HepG2 (cell line): ENCODE results near the gene SDE2. TPM values are rescaled to one million over a fixed set of nuclear protein-coding genes. Genes with fewer than 3 reads are reported as not detected.

ENCODE experiments used
- ATAC-seq: fragments of 200-7000 bp; cut with Tn5 transposase; 3 replicates; pipeline ENCODE4 v1.9.1; 2020; ENCODE audit warnings: mild to moderate bottlenecking, moderate library complexity
- BruUV-seq: library from RNA; stranded (reverse); fragments of 400-500 nt; replicated peaks from 2 replicates; lab custom pipeline; 2021; lab: Mats Ljungman, UMichigan
- CTCF ChIA-PET: fragments of 300-600 bp; formaldehyde crosslinking; extraction: SDS; loops from one replicate; lab custom pipeline; 2021; ENCODE audit warnings: low total read pairs, inconsistent platforms, low intra/inter-chr PET ratio; lab: Yijun Ruan, JAX
- POLR2A ChIA-PET: fragments of 350-600 bp; sonication (Branson Sonifier 250); formaldehyde crosslinking; loops from one replicate; lab custom pipeline; 2020; ENCODE audit warnings: antibody characterized with exemption, inconsistent platforms; lab: Yijun Ruan, JAX
- DNase-seq: peaks from one replicate; pipeline ENCODE4 v3.0.0-alpha.2; 2015; ENCODE audit warnings: low spot score
- FAIRE-seq: peaks from 3 replicates; lab custom pipeline; 2011; peaks lifted over from hg19 to GRCh38; lab: Jason Lieb, UNC
- H2AFZ ChIP-seq: one replicate; pipeline ENCODE4 v1.6.1; 2011; ENCODE audit warnings: low read length, inconsistent platforms
- H3K27ac ChIP-seq: fragments of 300-600 bp; 3 replicates; pipeline ENCODE4 v1.8.0; 2011; ENCODE audit warnings: mixed run types, mild to moderate bottlenecking, mixed read lengths, low read length, inconsistent platforms; ENCODE audit not compliant: insufficient read depth; ENCODE audit errors: extremely low read length
- H3K27me3 ChIP-seq, 2 experiments: fragments of 200-600 bp in 1 of 2; 2 replicates in 1 of 2; 3 replicates in 1 of 2; pipeline versions ENCODE4 v1.6.0 to v1.8.0; 2011; ENCODE audit warnings: low read length in 2 of 2, mild to moderate bottlenecking in 2 of 2, moderate library complexity in 2 of 2, inconsistent platforms in 1 of 2; ENCODE audit not compliant: insufficient read depth in 2 of 2, control insufficient read depth in 1 of 2
- H3K36me3 ChIP-seq, 2 experiments: fragments of 200-600 bp in 1 of 2; replicated peaks in 1 of 2; 2 replicates in 1 of 2; 3 replicates in 1 of 2; pipeline versions ENCODE4 v1.5.1 to v1.8.0; 2011; ENCODE audit warnings: low read length in 2 of 2, inconsistent platforms in 1 of 2; ENCODE audit not compliant: insufficient read depth in 2 of 2, control insufficient read depth in 1 of 2
- H3K4me1 ChIP-seq: 2 replicates; pipeline ENCODE4 v1.5.1; 2012; ENCODE audit warnings: low read length, inconsistent platforms; ENCODE audit not compliant: insufficient read depth
- H3K4me2 ChIP-seq: 2 replicates; pipeline ENCODE4 v1.6.0; 2011; ENCODE audit warnings: low read depth, low read length, inconsistent platforms
- H3K4me3 ChIP-seq, 3 experiments: fragments of 200-600 bp in 1 of 3; sonication (generic), shearing (Covaris generic) in 1 of 3; replicated peaks in 1 of 3; 2 replicates each; pipeline ENCODE4 v1.5.1; 2011 to 2016; ENCODE audit warnings: low read length in 3 of 3, inconsistent platforms in 2 of 3, low read depth in 2 of 3, mild to moderate bottlenecking in 2 of 3, control low read depth in 1 of 3, mixed read lengths in 1 of 3; ENCODE audit not compliant: insufficient read depth in 1 of 3
- H3K79me2 ChIP-seq: one replicate; pipeline ENCODE4 v1.6.1; 2011; ENCODE audit warnings: low read length, inconsistent platforms; ENCODE audit not compliant: insufficient read depth
- H3K9ac ChIP-seq: 2 replicates; pipeline ENCODE4 v1.6.0; 2011; ENCODE audit warnings: mild to moderate bottlenecking, low read depth, low read length, inconsistent platforms; ENCODE audit not compliant: insufficient read depth
- H3K9me3 ChIP-seq: 2 replicates; pipeline ENCODE4 v1.5.1; 2012; ENCODE audit warnings: mild to moderate bottlenecking, low read length
- H4K20me1 ChIP-seq: 2 replicates; pipeline ENCODE4 v1.6.0; 2011; ENCODE audit warnings: inconsistent platforms, mild to moderate bottlenecking, low read length, moderate library complexity; ENCODE audit not compliant: insufficient read depth
- FOXK1 ChIP-seq: sonication (generic); formaldehyde crosslinking; IDR thresholded peaks from 2 replicates; pipeline ENCODE4 v1.4.0; 2020; ENCODE audit warnings: low read depth, missing genetic modification reagents, borderline replicate concordance
- HOXA9 ChIP-seq: sonication (generic); formaldehyde crosslinking; IDR thresholded peaks from 2 replicates; pipeline ENCODE4 v1.8.1; 2022; ENCODE audit warnings: missing genetic modification reagents, mild to moderate bottlenecking, moderate library complexity, borderline replicate concordance
- IKZF5 ChIP-seq: IDR thresholded peaks from 2 replicates; pipeline ENCODE4 v1.6.1; 2018; ENCODE audit warnings: missing genetic modification reagents, mild to moderate bottlenecking, missing compliant biosample characterization
- KDM4B ChIP-seq: sonication (generic); formaldehyde crosslinking; IDR thresholded peaks from 2 replicates; pipeline ENCODE4 v1.4.0; 2020; ENCODE audit warnings: missing genetic modification reagents
- KLF12 ChIP-seq: sonication (generic); formaldehyde crosslinking; IDR thresholded peaks from 2 replicates; pipeline ENCODE4 v1.4.0; 2020; ENCODE audit warnings: missing genetic modification reagents, borderline replicate concordance
- KLF16 ChIP-seq, 2 experiments: sonication (generic) in 1 of 2; formaldehyde crosslinking in 1 of 2; IDR thresholded peaks; 2 replicates each; pipeline versions ENCODE4 v1.6.1 to v1.8.0; 2016 to 2023; ENCODE audit warnings: missing genetic modification reagents in 2 of 2, missing compliant biosample characterization in 1 of 2
- MED1 ChIP-seq: sonication (generic); formaldehyde crosslinking; IDR thresholded peaks from 2 replicates; pipeline ENCODE4 v1.4.0; 2020; ENCODE audit warnings: missing genetic modification reagents
- PAWR ChIP-seq: sonication (generic); formaldehyde crosslinking; IDR thresholded peaks from 2 replicates; pipeline ENCODE4 v1.4.0; 2020; ENCODE audit warnings: missing genetic modification reagents, mild to moderate bottlenecking, borderline replicate concordance
- PCBP1 ChIP-seq: fragments of 200-400 bp; formaldehyde crosslinking; IDR thresholded peaks from 2 replicates; pipeline ENCODE4 v1.6.1; 2017; ENCODE audit warnings: mild to moderate bottlenecking, low read depth, low read length, borderline replicate concordance
- SPEN ChIP-seq: sonication (generic); formaldehyde crosslinking; IDR thresholded peaks from 2 replicates; pipeline ENCODE4 v1.5.1; 2020; ENCODE audit warnings: low read depth, mild to moderate bottlenecking, missing genetic modification reagents
- ZNF382 ChIP-seq: sonication (generic); formaldehyde crosslinking; IDR thresholded peaks from 2 replicates; pipeline ENCODE4 v1.5.0; 2020; ENCODE audit warnings: missing genetic modification reagents, mild to moderate bottlenecking, borderline replicate concordance
- ZNF383 ChIP-seq: sonication (generic); formaldehyde crosslinking; IDR thresholded peaks from 2 replicates; pipeline ENCODE4 v1.4.0; 2020; ENCODE audit warnings: missing genetic modification reagents, mild to moderate bottlenecking, borderline replicate concordance
- ZNF607 ChIP-seq: sonication (generic); formaldehyde crosslinking; IDR thresholded peaks from 2 replicates; pipeline ENCODE4 v1.5.1; 2020; ENCODE audit warnings: missing genetic modification reagents, mild to moderate bottlenecking, borderline replicate concordance
- WGBS: methylation state at CpG from one replicate; pipeline ENCODE4 v1.1.6; 2017; ENCODE audit warnings: low lambda C conversion rate; 5-methylcytosine and 5-hydroxymethylcytosine counted together
- in situ Hi-C: cut with HindIII; loops from 2 replicates; pipeline ENCODE4 v1.10.0; 2017; ENCODE audit warnings: low pct_unique_long_range_greater_than_20kb; ENCODE audit not compliant: extremely low pct_ligation_motif_present
- intact Hi-C: fragments of 100-400 bp; cut with micrococcal nuclease; formaldehyde crosslinking; loops from one replicate; pipeline ENCODE4 v1.10.0; 2022; ENCODE audit not compliant: unreplicated experiment
- polyA plus RNA-seq, 8 experiments: library from polyadenylated mRNA; depleted of rRNA in 3 of 8; stranded (reverse) in 7 of 8; unstranded in 1 of 8; fragments of >200 nt; fragmentation: Illumina TruSeq in 4 of 8; extraction: Trizol in 4 of 8; gene quantifications; 2 replicates each; pipeline versions ENCODE4 v1.2.1 to v1.2.3, GENCODE V29; 2011 to 2016; ENCODE audit warnings: low read depth in 4 of 8, missing spikeins in 1 of 8, mixed read lengths in 1 of 8; ENCODE audit not compliant: insufficient read depth in 1 of 8
- total RNA-seq, 5 experiments: library from RNA; depleted of rRNA; stranded (reverse); fragments of >200 nt; fragmentation: Illumina TruSeq; extraction: Trizol; gene quantifications; 2 replicates each; pipeline ENCODE4 v1.2.3, GENCODE V29; 2016; ENCODE audit warnings: low read depth in 1 of 5
- TF ChIP-seq, protein P1 (sequence below): sonication (generic); formaldehyde crosslinking; IDR thresholded peaks from 2 replicates; pipeline ENCODE4 v1.9.0; 2021; ENCODE audit warnings: missing genetic modification reagents, borderline replicate concordance
- TF ChIP-seq, protein P2 (sequence below): sonication (generic); formaldehyde crosslinking; IDR thresholded peaks from 2 replicates; pipeline ENCODE4 v1.4.0; 2020; ENCODE audit warnings: mild to moderate bottlenecking, missing genetic modification reagents
- TF ChIP-seq, protein P3 (sequence below): sonication (generic); formaldehyde crosslinking; IDR thresholded peaks from 2 replicates; pipeline ENCODE4 v1.5.1; 2020; ENCODE audit warnings: mild to moderate bottlenecking, missing genetic modification reagents, moderate library complexity

The SDE2 gene
- total and polyA plus RNA-seq, 2 of the 13 experiments (the other 11 are each of a cell fraction or from before 2014, with no cell fraction given) = 10.8 to 19.6 TPM

DNA sequence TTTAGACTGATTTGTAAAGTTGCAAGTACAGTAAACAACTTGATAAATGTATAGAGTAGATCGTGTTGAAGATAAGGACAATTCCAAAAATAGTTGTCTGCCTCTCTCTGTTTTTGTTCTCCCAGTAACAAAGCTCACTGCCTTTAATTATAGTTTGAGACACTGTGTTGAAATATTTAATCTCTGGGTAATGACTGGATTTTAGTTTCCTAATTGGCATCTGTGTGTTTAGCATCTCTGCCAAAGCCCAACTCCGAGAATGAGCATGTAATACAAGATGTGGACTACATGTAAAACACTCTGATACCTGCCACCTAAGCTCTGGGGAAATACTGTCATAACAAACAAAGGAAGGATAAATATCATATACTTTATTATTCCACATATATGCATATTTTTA is 27.7 kb upstream of the SDE2 start:
- ATAC-seq (no peak), DNase-seq (no peak), FAIRE-seq (no peak)
- no peaks in the 10 kb centered on the region for H3K79me2 ChIP-seq
- H3K27me3 ChIP-seq = no peaks in the 10 kb centered on the region; a peak in 1 of 5 replicates
- no peak overlapping the region for H2AFZ ChIP-seq
- H3K4me2 ChIP-seq = no peak overlapping the region
- H3K4me1 ChIP-seq = peaks cover 27% of the 10 kb centered on the region
- no peak overlapping the region for H3K27ac ChIP-seq
- no peak overlapping the region for H3K4me3 ChIP-seq
- in situ Hi-C loops (no loop called here), intact Hi-C loops (loop anchor here (5.0 kb wide), 1 partner anchor 35 kb away; the partner anchor contains the start of gene H3-3A)
- 64% methylated on average over 2 of the region's 2 CpGs for WGBS
- H3K9me3 ChIP-seq = no peaks in the 10 kb centered on the region
- H4K20me1 ChIP-seq = no peaks in the 10 kb centered on the region
- POLR2A ChIA-PET = interaction anchor here (1.2 to 3.6 kb wide), 2 partner anchors 27 to 36 kb away, joined by 3 to 38 read pairs; partner anchors contain the start of genes H3-3A and SDE2
- CTCF ChIA-PET = no interaction called here
- no peaks in the 10 kb centered on the region for H3K36me3 ChIP-seq
- no peak overlapping the region for H3K9ac ChIP-seq
- BruUV-seq = no TSS peak
- TF ChIP-seq ZNF607 (CRISPR knock-in tag) (no peak), ZNF383 (no peak), KLF16 (CRISPR knock-in tag; IDR thresholded peaks at IDR 0.05) (no peak), KLF12 (CRISPR knock-in tag) (no peak), KDM4B (CRISPR knock-in tag) (no peak), MED1 (CRISPR knock-in tag) (no peak), PAWR (CRISPR knock-in tag) (no peak), PCBP1 (no peak), FOXK1 (no peak), SPEN (CRISPR knock-in tag) (no peak), ZNF382 (CRISPR knock-in tag) (no peak), IKZF5 (CRISPR knock-in tag) (no peak), HOXA9 (CRISPR knock-in tag) (no peak)
- TF ChIP-seq, protein P1, sequence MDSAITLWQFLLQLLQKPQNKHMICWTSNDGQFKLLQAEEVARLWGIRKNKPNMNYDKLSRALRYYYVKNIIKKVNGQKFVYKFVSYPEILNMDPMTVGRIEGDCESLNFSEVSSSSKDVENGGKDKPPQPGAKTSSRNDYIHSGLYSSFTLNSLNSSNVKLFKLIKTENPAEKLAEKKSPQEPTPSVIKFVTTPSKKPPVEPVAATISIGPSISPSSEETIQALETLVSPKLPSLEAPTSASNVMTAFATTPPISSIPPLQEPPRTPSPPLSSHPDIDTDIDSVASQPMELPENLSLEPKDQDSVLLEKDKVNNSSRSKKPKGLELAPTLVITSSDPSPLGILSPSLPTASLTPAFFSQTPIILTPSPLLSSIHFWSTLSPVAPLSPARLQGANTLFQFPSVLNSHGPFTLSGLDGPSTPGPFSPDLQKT = no peak
- TF ChIP-seq, protein P2, sequence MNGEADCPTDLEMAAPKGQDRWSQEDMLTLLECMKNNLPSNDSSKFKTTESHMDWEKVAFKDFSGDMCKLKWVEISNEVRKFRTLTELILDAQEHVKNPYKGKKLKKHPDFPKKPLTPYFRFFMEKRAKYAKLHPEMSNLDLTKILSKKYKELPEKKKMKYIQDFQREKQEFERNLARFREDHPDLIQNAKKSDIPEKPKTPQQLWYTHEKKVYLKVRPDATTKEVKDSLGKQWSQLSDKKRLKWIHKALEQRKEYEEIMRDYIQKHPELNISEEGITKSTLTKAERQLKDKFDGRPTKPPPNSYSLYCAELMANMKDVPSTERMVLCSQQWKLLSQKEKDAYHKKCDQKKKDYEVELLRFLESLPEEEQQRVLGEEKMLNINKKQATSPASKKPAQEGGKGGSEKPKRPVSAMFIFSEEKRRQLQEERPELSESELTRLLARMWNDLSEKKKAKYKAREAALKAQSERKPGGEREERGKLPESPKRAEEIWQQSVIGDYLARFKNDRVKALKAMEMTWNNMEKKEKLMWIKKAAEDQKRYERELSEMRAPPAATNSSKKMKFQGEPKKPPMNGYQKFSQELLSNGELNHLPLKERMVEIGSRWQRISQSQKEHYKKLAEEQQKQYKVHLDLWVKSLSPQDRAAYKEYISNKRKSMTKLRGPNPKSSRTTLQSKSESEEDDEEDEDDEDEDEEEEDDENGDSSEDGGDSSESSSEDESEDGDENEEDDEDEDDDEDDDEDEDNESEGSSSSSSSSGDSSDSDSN (CRISPR knock-in tag) = no peak
- TF ChIP-seq, protein P3, sequence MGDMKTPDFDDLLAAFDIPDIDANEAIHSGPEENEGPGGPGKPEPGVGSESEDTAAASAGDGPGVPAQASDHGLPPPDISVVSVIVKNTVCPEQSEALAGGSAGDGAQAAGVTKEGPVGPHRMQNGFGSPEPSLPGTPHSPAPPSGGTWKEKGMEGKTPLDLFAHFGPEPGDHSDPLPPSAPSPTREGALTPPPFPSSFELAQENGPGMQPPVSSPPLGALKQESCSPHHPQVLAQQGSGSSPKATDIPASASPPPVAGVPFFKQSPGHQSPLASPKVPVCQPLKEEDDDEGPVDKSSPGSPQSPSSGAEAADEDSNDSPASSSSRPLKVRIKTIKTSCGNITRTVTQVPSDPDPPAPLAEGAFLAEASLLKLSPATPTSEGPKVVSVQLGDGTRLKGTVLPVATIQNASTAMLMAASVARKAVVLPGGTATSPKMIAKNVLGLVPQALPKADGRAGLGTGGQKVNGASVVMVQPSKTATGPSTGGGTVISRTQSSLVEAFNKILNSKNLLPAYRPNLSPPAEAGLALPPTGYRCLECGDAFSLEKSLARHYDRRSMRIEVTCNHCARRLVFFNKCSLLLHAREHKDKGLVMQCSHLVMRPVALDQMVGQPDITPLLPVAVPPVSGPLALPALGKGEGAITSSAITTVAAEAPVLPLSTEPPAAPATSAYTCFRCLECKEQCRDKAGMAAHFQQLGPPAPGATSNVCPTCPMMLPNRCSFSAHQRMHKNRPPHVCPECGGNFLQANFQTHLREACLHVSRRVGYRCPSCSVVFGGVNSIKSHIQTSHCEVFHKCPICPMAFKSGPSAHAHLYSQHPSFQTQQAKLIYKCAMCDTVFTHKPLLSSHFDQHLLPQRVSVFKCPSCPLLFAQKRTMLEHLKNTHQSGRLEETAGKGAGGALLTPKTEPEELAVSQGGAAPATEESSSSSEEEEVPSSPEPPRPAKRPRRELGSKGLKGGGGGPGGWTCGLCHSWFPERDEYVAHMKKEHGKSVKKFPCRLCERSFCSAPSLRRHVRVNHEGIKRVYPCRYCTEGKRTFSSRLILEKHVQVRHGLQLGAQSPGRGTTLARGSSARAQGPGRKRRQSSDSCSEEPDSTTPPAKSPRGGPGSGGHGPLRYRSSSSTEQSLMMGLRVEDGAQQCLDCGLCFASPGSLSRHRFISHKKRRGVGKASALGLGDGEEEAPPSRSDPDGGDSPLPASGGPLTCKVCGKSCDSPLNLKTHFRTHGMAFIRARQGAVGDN = no peak
